ENCODE measurements around the gene SH3TC1. TPM values are rescaled to one million over a fixed set of nuclear protein-coding genes. Genes with fewer than 3 reads are reported as not detected.

Gene SH3TC1
- total and polyA plus RNA-seq, 2 of the 13 experiments (the other 11 are each of a cell fraction or from before 2014, with no cell fraction given): 14.9 to 21.8 TPM

DNA sequence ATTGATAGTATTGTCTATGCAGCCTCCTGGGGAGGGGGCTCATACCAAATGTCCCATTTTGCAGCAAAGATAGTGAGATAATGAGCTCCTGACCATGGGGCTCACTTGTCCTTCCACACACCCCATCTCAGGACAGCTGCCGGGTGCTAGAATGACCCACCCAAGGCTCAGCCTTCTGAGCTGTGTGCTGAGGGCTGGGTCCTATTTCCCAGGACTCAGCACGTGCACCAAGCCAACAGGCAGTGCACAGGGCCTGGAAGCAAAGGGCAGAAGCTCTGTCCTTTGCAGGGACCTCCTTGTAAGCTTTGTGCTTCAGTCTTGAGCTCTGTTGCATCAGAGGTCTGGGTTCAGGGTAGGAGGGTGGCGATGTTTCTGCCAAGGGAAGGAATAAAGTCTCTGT lies 29.3 kb upstream of the SH3TC1 start (continued):
- TF ChIP-seq, protein P1, sequence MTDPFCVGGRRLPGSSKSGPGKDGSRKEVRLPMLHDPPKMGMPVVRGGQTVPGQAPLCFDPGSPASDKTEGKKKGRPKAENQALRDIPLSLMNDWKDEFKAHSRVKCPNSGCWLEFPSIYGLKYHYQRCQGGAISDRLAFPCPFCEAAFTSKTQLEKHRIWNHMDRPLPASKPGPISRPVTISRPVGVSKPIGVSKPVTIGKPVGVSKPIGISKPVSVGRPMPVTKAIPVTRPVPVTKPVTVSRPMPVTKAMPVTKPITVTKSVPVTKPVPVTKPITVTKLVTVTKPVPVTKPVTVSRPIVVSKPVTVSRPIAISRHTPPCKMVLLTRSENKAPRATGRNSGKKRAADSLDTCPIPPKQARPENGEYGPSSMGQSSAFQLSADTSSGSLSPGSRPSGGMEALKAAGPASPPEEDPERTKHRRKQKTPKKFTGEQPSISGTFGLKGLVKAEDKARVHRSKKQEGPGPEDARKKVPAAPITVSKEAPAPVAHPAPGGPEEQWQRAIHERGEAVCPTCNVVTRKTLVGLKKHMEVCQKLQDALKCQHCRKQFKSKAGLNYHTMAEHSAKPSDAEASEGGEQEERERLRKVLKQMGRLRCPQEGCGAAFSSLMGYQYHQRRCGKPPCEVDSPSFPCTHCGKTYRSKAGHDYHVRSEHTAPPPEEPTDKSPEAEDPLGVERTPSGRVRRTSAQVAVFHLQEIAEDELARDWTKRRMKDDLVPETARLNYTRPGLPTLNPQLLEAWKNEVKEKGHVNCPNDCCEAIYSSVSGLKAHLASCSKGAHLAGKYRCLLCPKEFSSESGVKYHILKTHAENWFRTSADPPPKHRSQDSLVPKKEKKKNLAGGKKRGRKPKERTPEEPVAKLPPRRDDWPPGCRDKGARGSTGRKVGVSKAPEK (CRISPR knock-in tag; IDR thresholded peaks at IDR 0.05; ENCODE audit: borderline replicate concordance): no peak
- TF ChIP-seq ZNF333 (CRISPR knock-in tag; IDR thresholded peaks at IDR 0.05; ENCODE audit: borderline replicate concordance) (no peak), SRSF9 (IDR thresholded peaks at IDR 0.05; ENCODE audit: borderline replicate concordance, insufficient read depth, low read depth, low read length, poor library complexity, severe bottlenecking) (no peak), ZNF124 (CRISPR knock-in tag; IDR thresholded peaks at IDR 0.05) (no peak)
- TF ChIP-seq, protein P2, sequence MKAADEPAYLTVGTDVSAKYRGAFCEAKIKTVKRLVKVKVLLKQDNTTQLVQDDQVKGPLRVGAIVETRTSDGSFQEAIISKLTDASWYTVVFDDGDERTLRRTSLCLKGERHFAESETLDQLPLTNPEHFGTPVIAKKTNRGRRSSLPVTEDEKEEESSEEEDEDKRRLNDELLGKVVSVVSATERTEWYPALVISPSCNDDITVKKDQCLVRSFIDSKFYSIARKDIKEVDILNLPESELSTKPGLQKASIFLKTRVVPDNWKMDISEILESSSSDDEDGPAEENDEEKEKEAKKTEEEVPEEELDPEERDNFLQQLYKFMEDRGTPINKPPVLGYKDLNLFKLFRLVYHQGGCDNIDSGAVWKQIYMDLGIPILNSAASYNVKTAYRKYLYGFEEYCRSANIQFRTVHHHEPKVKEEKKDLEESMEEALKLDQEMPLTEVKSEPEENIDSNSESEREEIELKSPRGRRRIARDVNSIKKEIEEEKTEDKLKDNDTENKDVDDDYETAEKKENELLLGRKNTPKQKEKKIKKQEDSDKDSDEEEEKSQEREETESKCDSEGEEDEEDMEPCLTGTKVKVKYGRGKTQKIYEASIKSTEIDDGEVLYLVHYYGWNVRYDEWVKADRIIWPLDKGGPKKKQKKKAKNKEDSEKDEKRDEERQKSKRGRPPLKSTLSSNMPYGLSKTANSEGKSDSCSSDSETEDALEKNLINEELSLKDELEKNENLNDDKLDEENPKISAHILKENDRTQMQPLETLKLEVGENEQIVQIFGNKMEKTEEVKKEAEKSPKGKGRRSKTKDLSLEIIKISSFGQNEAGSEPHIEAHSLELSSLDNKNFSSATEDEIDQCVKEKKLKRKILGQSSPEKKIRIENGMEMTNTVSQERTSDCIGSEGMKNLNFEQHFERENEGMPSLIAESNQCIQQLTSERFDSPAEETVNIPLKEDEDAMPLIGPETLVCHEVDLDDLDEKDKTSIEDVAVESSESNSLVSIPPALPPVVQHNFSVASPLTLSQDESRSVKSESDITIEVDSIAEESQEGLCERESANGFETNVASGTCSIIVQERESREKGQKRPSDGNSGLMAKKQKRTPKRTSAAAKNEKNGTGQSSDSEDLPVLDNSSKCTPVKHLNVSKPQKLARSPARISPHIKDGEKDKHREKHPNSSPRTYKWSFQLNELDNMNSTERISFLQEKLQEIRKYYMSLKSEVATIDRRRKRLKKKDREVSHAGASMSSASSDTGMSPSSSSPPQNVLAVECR (CRISPR knock-in tag; IDR thresholded peaks at IDR 0.05; ENCODE audit: borderline replicate concordance): no peak

Measured in HepG2 (cell line).